Measurements from ENCODE around the gene ALPK1. TPM values are rescaled to one million over a fixed set of nuclear protein-coding genes. Genes with fewer than 3 reads are reported as not detected.

Gene ALPK1
- total RNA-seq, 2 donors from 2014 or later, result 15.7 to 55.3 TPM

- Mint-ChIP-seq H3K9me3 (no peaks in the 10 kb centered on the region), H3K4me1 (no peaks in the 10 kb centered on the region), H3K4me3 (no peak overlapping the region), H3K36me3 (ENCODE audit: low read depth) (peaks cover 20% of the 10 kb centered on the region), H3K27me3 (no peaks in the 10 kb centered on the region), H3K27ac (no peak overlapping the region)
- no peak for ATAC-seq (replicated peaks)
Measured at GRCh38 chr4:112329672-112330375, 32.7 kb downstream of the ALPK1 start.

DNA sequence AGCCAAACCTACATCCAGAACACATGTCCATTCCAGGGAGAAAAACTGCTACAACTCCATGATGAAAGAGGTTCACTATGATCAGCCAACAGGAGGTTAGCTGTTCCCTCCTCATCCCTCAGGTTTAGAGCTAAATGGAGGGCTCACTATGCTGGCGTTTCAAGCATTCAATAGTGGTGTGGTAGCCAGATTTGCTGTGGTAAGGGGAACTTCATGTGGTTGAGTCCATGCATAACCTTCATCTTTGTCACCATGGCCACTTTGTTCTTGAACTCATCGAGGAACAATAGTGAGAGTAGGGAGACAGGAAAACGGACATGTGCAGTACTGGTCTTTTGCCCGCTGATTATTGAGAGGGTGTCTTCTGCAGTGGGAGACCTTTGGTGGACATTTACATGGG, 33.8 kb downstream of the ALPK1 start:
- H3K4me3 Mint-ChIP-seq, result no peak overlapping the region
- no peaks in the 10 kb centered on the region for H3K27me3 Mint-ChIP-seq
- peaks cover 15% of the 10 kb centered on the region for H3K36me3 Mint-ChIP-seq (ENCODE audit: low read depth)
- no peak overlapping the region for H3K27ac Mint-ChIP-seq
- H3K9me3 Mint-ChIP-seq, result no peaks in the 10 kb centered on the region
- ATAC-seq (replicated peaks), result no peak
- H3K4me1 Mint-ChIP-seq, result no peaks in the 10 kb centered on the region

GRCh38 chr4:112332398-112332797, 35.2 kb downstream of the ALPK1 start:
- no peaks in the 10 kb centered on the region for H3K9me3 Mint-ChIP-seq
- no peak for ATAC-seq (replicated peaks)
- H3K4me3 Mint-ChIP-seq, result no peak overlapping the region
- peaks cover 7% of the 10 kb centered on the region for H3K36me3 Mint-ChIP-seq (ENCODE audit: low read depth)
- H3K27me3 Mint-ChIP-seq, result no peaks in the 10 kb centered on the region
- no peak overlapping the region for H3K27ac Mint-ChIP-seq
- no peaks in the 10 kb centered on the region for H3K4me1 Mint-ChIP-seq

GRCh38 chr4:112340023-112340422, 42.9 kb downstream of the ALPK1 start:
- Mint-ChIP-seq H3K4me3 (no peak overlapping the region), H3K27ac (no peak overlapping the region), H3K36me3 (ENCODE audit: low read depth) (peaks cover 12% of the 10 kb centered on the region), H3K27me3 (no peaks in the 10 kb centered on the region), H3K9me3 (no peaks in the 10 kb centered on the region), H3K4me1 (no peaks in the 10 kb centered on the region)
- ATAC-seq (replicated peaks), result no peak

DNA sequence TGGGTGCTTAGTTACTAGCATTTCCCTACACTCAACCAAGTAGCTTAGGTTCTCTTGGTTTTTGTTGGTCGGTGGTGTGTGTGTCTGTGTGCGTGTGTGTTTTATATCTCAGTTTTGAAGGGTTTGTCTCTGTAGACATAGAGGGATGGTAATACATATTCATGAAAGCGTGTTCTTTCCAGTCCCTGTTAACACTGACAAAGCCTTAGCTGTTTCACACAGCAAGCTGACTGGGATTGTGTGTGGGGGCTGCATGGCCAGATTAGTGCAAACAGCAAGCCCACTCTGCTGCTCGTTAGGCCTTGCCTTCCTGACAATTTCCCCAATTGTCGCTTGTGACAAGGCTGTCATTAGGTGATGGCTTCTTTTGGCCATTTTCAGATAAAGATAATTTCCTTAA, 43.9 kb downstream of the ALPK1 start:
- no peak overlapping the region for H3K27ac Mint-ChIP-seq
- peaks cover 5% of the 10 kb centered on the region for H3K36me3 Mint-ChIP-seq (ENCODE audit: low read depth)
- no peaks in the 10 kb centered on the region for H3K27me3 Mint-ChIP-seq
- H3K4me1 Mint-ChIP-seq, result no peaks in the 10 kb centered on the region
- H3K4me3 Mint-ChIP-seq, result no peak overlapping the region
- no peaks in the 10 kb centered on the region for H3K9me3 Mint-ChIP-seq
- no peak for ATAC-seq (replicated peaks)

- no peaks in the 10 kb centered on the region for H3K4me1 Mint-ChIP-seq
Measured at GRCh38 chr4:112343330-112344080, 46.3 kb downstream of the ALPK1 start.

DNA sequence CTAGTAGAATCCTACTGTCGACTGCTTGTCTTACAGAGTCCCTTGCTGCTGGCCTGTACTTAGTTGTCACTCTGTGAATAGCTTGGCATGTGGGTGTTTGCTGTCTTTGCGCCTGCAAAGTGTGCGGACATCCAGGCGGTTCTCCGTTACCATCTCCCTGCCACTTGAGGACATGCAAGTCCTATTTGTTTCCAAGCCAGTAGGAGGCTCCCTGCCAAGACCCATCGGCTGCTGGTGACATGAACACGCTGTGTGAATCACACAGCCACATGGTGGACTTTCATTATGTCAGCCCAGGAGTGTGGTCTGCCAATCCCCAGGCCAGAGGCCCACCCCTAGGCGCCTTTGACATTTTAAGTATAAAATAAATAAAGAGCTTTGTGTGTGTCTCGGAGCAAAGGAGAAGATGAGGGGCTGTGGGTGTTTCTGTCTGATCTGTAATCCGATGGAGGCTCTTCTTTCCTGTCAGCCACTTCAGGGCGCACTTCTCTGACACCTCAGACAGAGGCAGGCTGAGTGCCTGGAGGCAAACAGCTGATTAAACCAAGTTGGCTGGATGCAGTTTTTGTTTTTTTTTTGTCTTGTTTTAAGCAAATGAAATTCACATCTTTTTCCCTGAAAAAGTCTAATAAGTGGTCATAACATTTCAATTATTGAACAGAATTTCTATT, 51.5 kb downstream of the ALPK1 start:
- Mint-ChIP-seq H3K4me3 (no peak overlapping the region), H3K4me1 (no peaks in the 10 kb centered on the region), H3K27me3 (no peaks in the 10 kb centered on the region), H3K36me3 (ENCODE audit: low read depth) (no peaks in the 10 kb centered on the region), H3K9me3 (no peaks in the 10 kb centered on the region), H3K27ac (no peak overlapping the region)
- no peak for ATAC-seq (replicated peaks)

More at GRCh38 chr4:112343330-112344080, 46.3 kb downstream of the ALPK1 start:
- Mint-ChIP-seq H3K27me3 (no peaks in the 10 kb centered on the region), H3K4me3 (no peak overlapping the region), H3K36me3 (ENCODE audit: low read depth) (no peaks in the 10 kb centered on the region), H3K27ac (no peak overlapping the region), H3K9me3 (no peaks in the 10 kb centered on the region)
- no peak for ATAC-seq (replicated peaks)

DNA sequence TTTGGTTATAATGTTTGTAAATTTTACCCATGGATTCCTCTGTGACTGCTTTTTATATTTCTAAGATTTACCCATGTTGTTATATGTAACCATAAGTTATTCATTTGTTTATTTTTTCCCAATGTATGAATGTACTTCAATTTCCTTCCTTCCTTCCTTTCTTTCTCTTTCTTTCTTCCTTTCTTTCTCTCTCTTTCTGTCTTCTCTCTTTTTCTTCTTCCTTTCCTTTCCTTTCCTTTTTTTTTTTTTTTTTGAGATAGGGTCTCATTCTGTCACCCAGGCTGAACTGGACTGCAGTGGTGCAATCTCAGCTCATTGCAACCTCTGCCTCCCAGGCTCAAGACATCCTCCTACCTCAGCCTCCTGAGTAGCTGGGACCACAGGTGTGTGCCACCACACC, 55.6 kb downstream of the ALPK1 start:
- Mint-ChIP-seq H3K36me3 (ENCODE audit: low read depth) (peaks cover 14% of the 10 kb centered on the region), H3K4me1 (no peaks in the 10 kb centered on the region), H3K9me3 (no peaks in the 10 kb centered on the region), H3K27ac (no peak overlapping the region), H3K27me3 (no peaks in the 10 kb centered on the region), H3K4me3 (no peak overlapping the region)
- no peak for ATAC-seq (replicated peaks)

DNA sequence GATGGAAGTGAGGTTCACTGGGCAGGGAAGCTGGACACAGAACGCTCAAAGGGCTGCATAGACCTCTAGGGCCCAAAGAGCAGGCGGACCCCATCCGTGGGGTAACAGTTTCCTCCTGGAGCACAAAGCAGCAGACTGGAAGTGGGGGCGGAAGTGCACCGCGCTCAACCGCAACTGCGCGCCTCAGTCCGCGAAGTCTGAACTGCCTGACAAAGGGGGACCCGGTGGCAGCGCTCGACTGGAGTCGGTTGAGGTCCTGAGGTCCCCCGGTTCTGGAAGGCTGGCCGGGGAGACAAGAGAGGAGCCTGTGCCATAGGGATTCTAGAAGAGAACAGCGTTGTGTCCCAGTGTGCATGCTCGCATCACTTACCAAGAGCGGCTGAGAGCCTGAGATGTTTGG, 58.5 kb downstream of the ALPK1 start:
- H3K9me3 Mint-ChIP-seq, result no peaks in the 10 kb centered on the region
- peaks cover 15% of the 10 kb centered on the region for H3K36me3 Mint-ChIP-seq (ENCODE audit: low read depth)
- no peak overlapping the region for H3K4me3 Mint-ChIP-seq
- ATAC-seq (replicated peaks), result no peak
- H3K27me3 Mint-ChIP-seq, result no peaks in the 10 kb centered on the region
- H3K27ac Mint-ChIP-seq, result no peak overlapping the region
- H3K4me1 Mint-ChIP-seq, result no peaks in the 10 kb centered on the region

GRCh38 chr4:112357453-112357852, 60.3 kb downstream of the ALPK1 start:
- Mint-ChIP-seq H3K4me3 (no peak overlapping the region), H3K36me3 (ENCODE audit: low read depth) (peaks cover 24% of the 10 kb centered on the region), H3K27me3 (no peaks in the 10 kb centered on the region), H3K4me1 (no peaks in the 10 kb centered on the region), H3K9me3 (peaks cover 1% of the 10 kb centered on the region), H3K27ac (no peak overlapping the region)
- no peak for ATAC-seq (replicated peaks)

GRCh38 chr4:112357897-112358296, 60.7 kb downstream of the ALPK1 start:
- Mint-ChIP-seq H3K4me1 (no peaks in the 10 kb centered on the region), H3K9me3 (peaks cover 3% of the 10 kb centered on the region), H3K36me3 (ENCODE audit: low read depth) (peaks cover 24% of the 10 kb centered on the region), H3K27me3 (no peaks in the 10 kb centered on the region), H3K27ac (no peak overlapping the region), H3K4me3 (no peak overlapping the region)
- no peak for ATAC-seq (replicated peaks)

GRCh38 chr4:112358415-112358814, 61.2 kb downstream of the ALPK1 start:
- Mint-ChIP-seq H3K9me3 (peaks cover 3% of the 10 kb centered on the region), H3K27me3 (no peaks in the 10 kb centered on the region), H3K27ac (no peak overlapping the region), H3K4me1 (no peaks in the 10 kb centered on the region), H3K36me3 (ENCODE audit: low read depth) (peaks cover 24% of the 10 kb centered on the region), H3K4me3 (no peak overlapping the region)
- ATAC-seq (replicated peaks), result no peak

GRCh38 chr4:112358952-112359749, 62.0 kb downstream of the ALPK1 start:
- ATAC-seq (replicated peaks), result no peak
- no peaks in the 10 kb centered on the region for H3K4me1 Mint-ChIP-seq
- H3K4me3 Mint-ChIP-seq, result no peak overlapping the region
- peaks cover 3% of the 10 kb centered on the region for H3K9me3 Mint-ChIP-seq
- H3K27ac Mint-ChIP-seq, result no peak overlapping the region
- no peaks in the 10 kb centered on the region for H3K27me3 Mint-ChIP-seq
- H3K36me3 Mint-ChIP-seq (ENCODE audit: low read depth), result peaks cover 24% of the 10 kb centered on the region

DNA sequence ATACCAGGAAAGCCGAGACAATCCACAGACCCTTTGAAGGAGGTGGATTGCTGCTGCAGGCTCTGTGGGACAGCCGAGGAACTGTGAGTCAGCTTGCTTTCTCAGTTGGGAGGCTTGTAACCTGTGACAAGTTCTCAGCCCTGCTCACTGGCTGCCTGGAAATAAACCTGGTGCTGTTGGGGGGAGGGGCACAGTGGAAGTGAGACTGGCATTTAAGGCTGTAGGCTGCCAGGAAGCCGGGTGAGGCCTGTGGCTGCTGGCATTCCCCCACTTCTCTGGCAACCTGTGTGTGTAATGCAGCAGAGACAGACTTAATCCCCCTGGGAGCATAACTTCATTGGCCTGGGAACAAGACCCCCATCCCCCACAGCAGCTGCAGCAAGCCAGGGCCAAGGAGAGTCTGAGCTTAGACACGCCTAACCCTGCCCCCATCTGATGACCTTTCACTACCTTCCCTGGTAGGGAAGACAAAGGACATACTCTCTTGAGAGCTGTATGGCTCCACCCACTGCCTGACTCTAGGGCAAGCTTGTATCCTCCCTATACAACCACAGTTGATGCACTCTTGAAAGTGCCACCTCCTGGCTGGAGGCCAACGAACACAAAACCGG, 64.1 kb downstream of the ALPK1 start:
- ATAC-seq (replicated peaks), result peak; percentile 35
- peaks cover 3% of the 10 kb centered on the region for H3K9me3 Mint-ChIP-seq

More for the DNA sequence above, 64.1 kb downstream of the ALPK1 start:
- Mint-ChIP-seq H3K36me3 (ENCODE audit: low read depth) (peaks cover 9% of the 10 kb centered on the region), H3K27ac (no peak overlapping the region), H3K4me1 (no peaks in the 10 kb centered on the region), H3K4me3 (no peak overlapping the region), H3K27me3 (no peaks in the 10 kb centered on the region)

Data from activated T-helper 17 cell treated with anti-CD3 and anti-CD28 coated beads, Interleukin-2, amount 50 U/mL, for 72 hours (primary cell).